HCT116 (cell line): Measurements from ENCODE around the gene GRB2.

Source experiments
- CEBPB ChIP-seq: IDR thresholded peaks from 2 replicates; pipeline ENCODE4 v1.6.1; 2012; ENCODE audit warnings: low read depth
- EZH2 ChIP-seq: fragments of 200-600 bp; sonication (generic); IDR thresholded peaks from 2 replicates; pipeline ENCODE4 v1.6.1; 2017; ENCODE audit warnings: antibody characterized with exemption, mixed run types
- EZH2phosphoT487 ChIP-seq: fragments of 200-600 bp; IDR thresholded peaks from 2 replicates; pipeline ENCODE4 v1.6.1; 2018; ENCODE audit warnings: antibody characterized with exemption, borderline replicate concordance
- FOSL1 ChIP-seq: IDR thresholded peaks from 2 replicates; pipeline ENCODE4 v1.6.1; 2012; ENCODE audit warnings: low read depth
- JUND ChIP-seq: IDR thresholded peaks from 2 replicates; pipeline ENCODE4 v1.6.1; 2012
- POLR2A ChIP-seq: IDR thresholded peaks from 2 replicates; pipeline ENCODE4 v1.7.0; 2011; ENCODE audit warnings: borderline replicate concordance; ENCODE audit not compliant: insufficient read depth, insufficient read length; ENCODE audit errors: extremely low read depth
- POLR2AphosphoS5 ChIP-seq: IDR thresholded peaks from 2 replicates; pipeline ENCODE4 v1.6.1; 2011; ENCODE audit warnings: mild to moderate bottlenecking, low read depth, low read length, moderate library complexity
- SP1 ChIP-seq: IDR thresholded peaks from 2 replicates; pipeline ENCODE4 v1.6.1; 2012; ENCODE audit warnings: low read depth
- TCF7L2 ChIP-seq: IDR thresholded peaks from 2 replicates; pipeline ENCODE4 v1.7.0; 2011; ENCODE audit warnings: borderline replicate concordance, inconsistent platforms; ENCODE audit not compliant: insufficient read depth, insufficient read length; ENCODE audit errors: extremely low read depth
- YY1 ChIP-seq: IDR thresholded peaks from 2 replicates; pipeline ENCODE4 v1.6.1; 2011; ENCODE audit warnings: low read length, low read depth, moderate library complexity, mild to moderate bottlenecking; ENCODE audit not compliant: insufficient replicate concordance; ENCODE audit errors: extremely low read depth
- ZNF274 ChIP-seq: fragments of 200-500 bp; sonication (Bioruptor generic); IDR thresholded peaks from 2 replicates; pipeline ENCODE4 v1.6.1; 2014; ENCODE audit warnings: mild to moderate bottlenecking, low read depth, low read length, inconsistent platforms
- TF ChIP-seq, protein P1 (sequence below), 3 experiments: fragments of 200-600 bp in 1 of 3; sonication (generic) in 1 of 3; IDR thresholded peaks in 2 of 3; conservative IDR thresholded peaks in 1 of 3; 2 replicates each; pipeline ENCODE4 v1.5.1; 2012 to 2017; ENCODE audit warnings: low read depth in 2 of 3, low read length in 2 of 3, antibody characterized with exemption in 1 of 3, borderline replicate concordance in 1 of 3, control low read depth in 1 of 3, mild to moderate bottlenecking in 1 of 3, mixed read lengths in 1 of 3, mixed run types in 1 of 3, moderate library complexity in 1 of 3; ENCODE audit not compliant: insufficient read depth in 1 of 3
- TF ChIP-seq, protein P2 (sequence below): IDR thresholded peaks from 2 replicates; pipeline ENCODE4 v1.6.1; 2012; ENCODE audit warnings: low read depth
- TF ChIP-seq, protein P3 (sequence below): IDR thresholded peaks from 2 replicates; pipeline ENCODE4 v1.6.1; 2011; ENCODE audit warnings: mild to moderate bottlenecking, low read length, moderate library complexity; ENCODE audit not compliant: insufficient replicate concordance; ENCODE audit errors: extremely low read depth

- TF ChIP-seq, protein P1, sequence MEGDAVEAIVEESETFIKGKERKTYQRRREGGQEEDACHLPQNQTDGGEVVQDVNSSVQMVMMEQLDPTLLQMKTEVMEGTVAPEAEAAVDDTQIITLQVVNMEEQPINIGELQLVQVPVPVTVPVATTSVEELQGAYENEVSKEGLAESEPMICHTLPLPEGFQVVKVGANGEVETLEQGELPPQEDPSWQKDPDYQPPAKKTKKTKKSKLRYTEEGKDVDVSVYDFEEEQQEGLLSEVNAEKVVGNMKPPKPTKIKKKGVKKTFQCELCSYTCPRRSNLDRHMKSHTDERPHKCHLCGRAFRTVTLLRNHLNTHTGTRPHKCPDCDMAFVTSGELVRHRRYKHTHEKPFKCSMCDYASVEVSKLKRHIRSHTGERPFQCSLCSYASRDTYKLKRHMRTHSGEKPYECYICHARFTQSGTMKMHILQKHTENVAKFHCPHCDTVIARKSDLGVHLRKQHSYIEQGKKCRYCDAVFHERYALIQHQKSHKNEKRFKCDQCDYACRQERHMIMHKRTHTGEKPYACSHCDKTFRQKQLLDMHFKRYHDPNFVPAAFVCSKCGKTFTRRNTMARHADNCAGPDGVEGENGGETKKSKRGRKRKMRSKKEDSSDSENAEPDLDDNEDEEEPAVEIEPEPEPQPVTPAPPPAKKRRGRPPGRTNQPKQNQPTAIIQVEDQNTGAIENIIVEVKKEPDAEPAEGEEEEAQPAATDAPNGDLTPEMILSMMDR (IDR thresholded peaks at IDR 0.05 in 2 of 3, conservative IDR thresholded peaks at IDR 0.05 in 1 of 3; ENCODE audit: borderline replicate concordance in 1 of 3, insufficient read depth in 1 of 3, low read depth in 2 of 3, low read length in 2 of 3) = no peak
- no peak for TF ChIP-seq POLR2A
- TF ChIP-seq POLR2AphosphoS5 = no peak
- TF ChIP-seq, protein P2, sequence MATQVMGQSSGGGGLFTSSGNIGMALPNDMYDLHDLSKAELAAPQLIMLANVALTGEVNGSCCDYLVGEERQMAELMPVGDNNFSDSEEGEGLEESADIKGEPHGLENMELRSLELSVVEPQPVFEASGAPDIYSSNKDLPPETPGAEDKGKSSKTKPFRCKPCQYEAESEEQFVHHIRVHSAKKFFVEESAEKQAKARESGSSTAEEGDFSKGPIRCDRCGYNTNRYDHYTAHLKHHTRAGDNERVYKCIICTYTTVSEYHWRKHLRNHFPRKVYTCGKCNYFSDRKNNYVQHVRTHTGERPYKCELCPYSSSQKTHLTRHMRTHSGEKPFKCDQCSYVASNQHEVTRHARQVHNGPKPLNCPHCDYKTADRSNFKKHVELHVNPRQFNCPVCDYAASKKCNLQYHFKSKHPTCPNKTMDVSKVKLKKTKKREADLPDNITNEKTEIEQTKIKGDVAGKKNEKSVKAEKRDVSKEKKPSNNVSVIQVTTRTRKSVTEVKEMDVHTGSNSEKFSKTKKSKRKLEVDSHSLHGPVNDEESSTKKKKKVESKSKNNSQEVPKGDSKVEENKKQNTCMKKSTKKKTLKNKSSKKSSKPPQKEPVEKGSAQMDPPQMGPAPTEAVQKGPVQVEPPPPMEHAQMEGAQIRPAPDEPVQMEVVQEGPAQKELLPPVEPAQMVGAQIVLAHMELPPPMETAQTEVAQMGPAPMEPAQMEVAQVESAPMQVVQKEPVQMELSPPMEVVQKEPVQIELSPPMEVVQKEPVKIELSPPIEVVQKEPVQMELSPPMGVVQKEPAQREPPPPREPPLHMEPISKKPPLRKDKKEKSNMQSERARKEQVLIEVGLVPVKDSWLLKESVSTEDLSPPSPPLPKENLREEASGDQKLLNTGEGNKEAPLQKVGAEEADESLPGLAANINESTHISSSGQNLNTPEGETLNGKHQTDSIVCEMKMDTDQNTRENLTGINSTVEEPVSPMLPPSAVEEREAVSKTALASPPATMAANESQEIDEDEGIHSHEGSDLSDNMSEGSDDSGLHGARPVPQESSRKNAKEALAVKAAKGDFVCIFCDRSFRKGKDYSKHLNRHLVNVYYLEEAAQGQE = no peak
- no peak for TF ChIP-seq ZNF274
- TF ChIP-seq YY1 = no peak
- TF ChIP-seq EZH2phosphoT487 = no peak
- TF ChIP-seq JUND = no peak
- TF ChIP-seq SP1 = no peak
- TF ChIP-seq EZH2 = no peak
- TF ChIP-seq TCF7L2 = no peak
- TF ChIP-seq CEBPB = no peak
- TF ChIP-seq FOSL1 = no peak
- TF ChIP-seq, protein P3, sequence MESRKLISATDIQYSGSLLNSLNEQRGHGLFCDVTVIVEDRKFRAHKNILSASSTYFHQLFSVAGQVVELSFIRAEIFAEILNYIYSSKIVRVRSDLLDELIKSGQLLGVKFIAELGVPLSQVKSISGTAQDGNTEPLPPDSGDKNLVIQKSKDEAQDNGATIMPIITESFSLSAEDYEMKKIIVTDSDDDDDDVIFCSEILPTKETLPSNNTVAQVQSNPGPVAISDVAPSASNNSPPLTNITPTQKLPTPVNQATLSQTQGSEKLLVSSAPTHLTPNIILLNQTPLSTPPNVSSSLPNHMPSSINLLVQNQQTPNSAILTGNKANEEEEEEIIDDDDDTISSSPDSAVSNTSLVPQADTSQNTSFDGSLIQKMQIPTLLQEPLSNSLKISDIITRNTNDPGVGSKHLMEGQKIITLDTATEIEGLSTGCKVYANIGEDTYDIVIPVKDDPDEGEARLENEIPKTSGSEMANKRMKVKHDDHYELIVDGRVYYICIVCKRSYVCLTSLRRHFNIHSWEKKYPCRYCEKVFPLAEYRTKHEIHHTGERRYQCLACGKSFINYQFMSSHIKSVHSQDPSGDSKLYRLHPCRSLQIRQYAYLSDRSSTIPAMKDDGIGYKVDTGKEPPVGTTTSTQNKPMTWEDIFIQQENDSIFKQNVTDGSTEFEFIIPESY = no peak
These were observed 35.1 kb downstream of the GRB2 start for GRCh38 chr17:75370286-75370915.
